Naive thymus-derived CD4-positive, alpha-beta T cell (primary cell): Measurements from ENCODE around the gene AFAP1. TPM values are rescaled to one million over a fixed set of nuclear protein-coding genes. Genes with fewer than 3 reads are reported as not detected.
A peak's percentile ranks its signal among the peaks of the same experiment; 100 is the strongest.

Source experiments
- ATAC-seq: fragments of 150-1000 bp; cut with Tn5 transposase; 2 replicates; pipeline ENCODE4 v1.10.0; 2021; ENCODE audit warnings: mild to moderate bottlenecking, moderate library complexity
- CTCF ChIA-PET: fragments of 350-600 bp; sonication (Branson Sonifier 250); formaldehyde crosslinking; loops from one replicate; lab custom pipeline; 2021; ENCODE audit warnings: antibody characterized with exemption; lab: Charles Lee
- POLR2A ChIA-PET: fragments of 350-600 bp; sonication (Branson Sonifier 250); formaldehyde crosslinking; loops from one replicate; lab custom pipeline; 2021; ENCODE audit warnings: antibody characterized with exemption, inconsistent platforms; lab: Charles Lee
- DNase-seq, 9 donors: peaks; one replicate each; pipeline versions ENCODE4 v3.0.0 to v3.0.0-alpha.2; 2020 to 2022; ENCODE audit warnings: mixed read lengths in 1 of 9
- H3K27ac ChIP-seq: one replicate; pipeline ENCODE4 v1.7.0; 2013; ENCODE audit warnings: mild to moderate bottlenecking, low read depth, low read length, moderate library complexity
- H3K27me3 ChIP-seq, 2 donors: one replicate each; pipeline ENCODE4 v1.7.0; 2013; ENCODE audit warnings: low read length in 2 of 2, mild to moderate bottlenecking in 2 of 2, moderate library complexity in 2 of 2; ENCODE audit not compliant: control insufficient read depth in 2 of 2, insufficient read depth in 2 of 2
- H3K36me3 ChIP-seq, 3 experiments: 1 replicate in 2 of 3; 2 replicates in 1 of 3; pipeline ENCODE4 v1.7.0; 2013; ENCODE audit warnings: low read length in 3 of 3, mild to moderate bottlenecking in 3 of 3, moderate library complexity in 1 of 3; ENCODE audit not compliant: insufficient read depth in 3 of 3, control insufficient read depth in 2 of 3
- H3K4me1 ChIP-seq, 2 donors: one replicate each; pipeline ENCODE4 v1.7.0; 2013; ENCODE audit warnings: low read length in 2 of 2, mild to moderate bottlenecking in 2 of 2, moderate library complexity in 1 of 2; ENCODE audit not compliant: control insufficient read depth in 2 of 2, insufficient read depth in 2 of 2
- H3K4me3 ChIP-seq: 2 replicates; pipeline ENCODE4 v1.7.0; 2013; ENCODE audit warnings: mild to moderate bottlenecking, low read length
- H3K9me3 ChIP-seq, 3 experiments: 1 replicate in 2 of 3; 2 replicates in 1 of 3; pipeline ENCODE4 v1.7.0; 2013; ENCODE audit warnings: low read length in 3 of 3; ENCODE audit not compliant: control insufficient read depth in 2 of 3
- H3K27ac Mint-ChIP-seq, 9 donors: one replicate each; pipeline ENCODE4 v1.8.0; 2020 to 2022; ENCODE audit warnings: mixed read lengths in 9 of 9, mild to moderate bottlenecking in 8 of 9, moderate library complexity in 5 of 9, inconsistent platforms in 2 of 9
- H3K27me3 Mint-ChIP-seq, 5 donors: one replicate each; pipeline ENCODE4 v1.8.0; 2021 to 2022; ENCODE audit warnings: mixed read lengths in 5 of 5, mild to moderate bottlenecking in 1 of 5
- H3K36me3 Mint-ChIP-seq, 5 donors: one replicate each; pipeline ENCODE4 v1.8.0; 2020 to 2022; ENCODE audit warnings: mixed read lengths in 5 of 5, mild to moderate bottlenecking in 3 of 5, inconsistent platforms in 1 of 5
- H3K4me1 Mint-ChIP-seq, 7 donors: one replicate each; pipeline ENCODE4 v1.8.0; 2020 to 2022; ENCODE audit warnings: mixed read lengths in 7 of 7, mild to moderate bottlenecking in 3 of 7, inconsistent platforms in 1 of 7
- H3K4me3 Mint-ChIP-seq, 10 donors: one replicate each; pipeline ENCODE4 v1.8.0; 2020 to 2022; ENCODE audit warnings: mild to moderate bottlenecking in 10 of 10, mixed read lengths in 10 of 10, moderate library complexity in 6 of 10, inconsistent platforms in 2 of 10
- H3K9me3 Mint-ChIP-seq, 11 donors: one replicate each; pipeline ENCODE4 v1.8.0; 2020 to 2022; ENCODE audit warnings: mixed read lengths in 11 of 11, mild to moderate bottlenecking in 4 of 11, inconsistent platforms in 1 of 11, moderate library complexity in 1 of 11
- intact Hi-C, 2 donors: fragments of 100-400 bp; cut with micrococcal nuclease; formaldehyde crosslinking; loops; one replicate each; pipeline ENCODE4 v1.15.1; 2023
- polyA plus RNA-seq, 2 donors: library from polyadenylated mRNA; unstranded; fragments of 300-500 nt; fragmentation: Illumina TruSeq; gene quantifications; one replicate each; pipeline ENCODE4 v1.2.3, GENCODE V29; 2021
- total RNA-seq, 6 experiments: library from RNA in 5 of 6; stranded (reverse) in 5 of 6; gene quantifications; 1 replicate in 5 of 6; 2 replicates in 1 of 6; pipeline ENCODE4 v1.2.3 and lab custom pipeline; 2021 to 2026

Gene AFAP1
- total and polyA plus RNA-seq, 7 experiments from 2014 or later = 2.2 to 27.2 (median 9.6) TPM

GRCh38 chr4:7750972-7751371 is 188.7 kb downstream of the AFAP1 start:
- no peak overlapping the region for H3K4me3 Mint-ChIP-seq
- no peak for ATAC-seq
- peaks cover 0 to 4% (median 0%) of the 10 kb centered on the region in 5 donors for H3K36me3 Mint-ChIP-seq
- no peak overlapping the region for H3K4me3 ChIP-seq
- H3K27me3 Mint-ChIP-seq = no peaks in the 10 kb centered on the region
- no peak overlapping the region for H3K27ac Mint-ChIP-seq
- H3K9me3 ChIP-seq = no peaks in the 10 kb centered on the region
- H3K36me3 ChIP-seq = no peaks in the 10 kb centered on the region
- H3K9me3 Mint-ChIP-seq = peaks cover 0 to 9% (median 0%) of the 10 kb centered on the region in 11 donors
- DNase-seq = no peak
- intact Hi-C loops = loop anchor here (10.0 kb wide), 2 partner anchors 104 to 694 kb away; partner anchors contain the start of genes ACOX3 (in 1 of the 2) and TRMT44 (in 1 of the 2)
- peaks cover 8 to 34% (median 25%) of the 10 kb centered on the region in 7 donors for H3K4me1 Mint-ChIP-seq
- POLR2A ChIA-PET = interaction anchor here (1.1 to 3.2 kb wide), 2 partner anchors 9 to 11 kb away, joined by 4 to 10 read pairs; no protein-coding TSS in a partner anchor
- H3K4me1 ChIP-seq = peaks cover 0 to 8% of the 10 kb centered on the region in 2 donors
- H3K27ac ChIP-seq = no peak overlapping the region
- CTCF ChIA-PET = interaction anchor here (1.5 kb wide), 1 partner anchor 11 kb away, joined by 5 read pairs; no protein-coding TSS in a partner anchor
- no peaks in the 10 kb centered on the region for H3K27me3 ChIP-seq

DNA sequence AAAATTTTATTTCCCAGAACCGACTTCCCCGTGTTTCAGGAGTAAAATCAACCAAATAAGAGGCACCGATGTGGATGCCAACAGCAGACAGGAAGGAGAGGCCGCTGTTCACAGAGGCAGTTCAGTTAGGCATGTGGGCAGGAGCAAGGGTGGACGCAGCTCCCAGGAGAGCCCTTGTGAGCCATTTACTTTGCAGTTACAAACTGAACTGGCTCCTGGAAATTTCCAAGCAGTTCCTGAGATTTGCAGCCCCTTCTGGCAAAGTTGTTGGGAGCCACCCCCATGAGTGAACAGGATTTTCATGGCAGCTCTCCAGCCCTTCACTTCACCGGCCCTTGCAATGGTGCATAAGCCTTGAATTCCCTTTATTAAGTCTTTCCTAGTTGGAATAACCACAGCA is 189.1 kb downstream of the AFAP1 start:
- Mint-ChIP-seq H3K27ac (peak overlapping the region in 5 of 9 donors; percentile 76 to 96 (median 90)), H3K27me3 (no peaks in the 10 kb centered on the region), H3K9me3 (peaks cover 0 to 9% (median 0%) of the 10 kb centered on the region in 11 donors), H3K4me1 (peaks cover 8 to 34% (median 25%) of the 10 kb centered on the region in 7 donors), H3K36me3 (peaks cover 0 to 4% (median 0%) of the 10 kb centered on the region in 5 donors), H3K4me3 (peak overlapping the region in 2 of 10 donors; percentile 56 to 71)
- intact Hi-C loops = loop anchor here (10.0 kb wide), 2 partner anchors 104 to 694 kb away; partner anchors contain the start of genes ACOX3 (in 1 of the 2) and TRMT44 (in 1 of the 2)
- Histone ChIP-seq H3K27ac (peak overlapping the region; percentile 57), H3K9me3 (no peaks in the 10 kb centered on the region), H3K36me3 (no peaks in the 10 kb centered on the region), H3K4me1 (peaks cover 0 to 8% of the 10 kb centered on the region in 2 donors), H3K4me3 (no peak overlapping the region), H3K27me3 (no peaks in the 10 kb centered on the region)
- CTCF ChIA-PET = interaction anchor here (1.5 kb wide), 1 partner anchor 11 kb away, joined by 5 read pairs; no protein-coding TSS in a partner anchor
- POLR2A ChIA-PET = interaction anchor here (1.1 to 3.2 kb wide), 2 partner anchors 9 to 11 kb away, joined by 4 to 10 read pairs; no protein-coding TSS in a partner anchor
- ATAC-seq = no peak
- DNase-seq = no peak

DNA sequence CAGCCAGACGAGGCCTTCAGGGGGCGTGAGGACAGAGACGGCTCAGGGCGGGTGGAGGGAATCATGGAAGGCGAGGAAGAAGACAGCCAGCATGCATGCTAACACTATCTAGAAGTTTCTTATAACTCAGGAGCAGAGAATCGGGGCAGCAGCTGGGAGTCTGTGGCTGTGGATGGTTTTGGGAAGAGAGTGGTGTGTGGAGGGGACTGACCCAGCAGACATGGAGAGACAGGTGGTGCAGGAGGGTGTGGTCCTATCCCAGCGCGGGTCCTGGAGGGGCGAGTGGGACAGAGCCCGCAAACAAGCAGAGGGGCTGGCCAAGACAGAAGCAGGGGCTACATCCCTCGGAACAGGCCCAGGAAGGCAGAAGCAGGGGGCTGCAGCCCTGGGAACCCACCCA is 192.1 kb downstream of the AFAP1 start:
- peaks cover 0 to 8% (median 0%) of the 10 kb centered on the region in 5 donors for H3K36me3 Mint-ChIP-seq
- H3K27ac Mint-ChIP-seq = peak overlapping the region in 1 of 9 donors; percentile 44
- Histone ChIP-seq H3K9me3 (no peaks in the 10 kb centered on the region), H3K27me3 (no peaks in the 10 kb centered on the region), H3K4me3 (no peak overlapping the region), H3K27ac (no peak overlapping the region), H3K36me3 (no peaks in the 10 kb centered on the region), H3K4me1 (peaks cover 0 to 8% of the 10 kb centered on the region in 2 donors)
- ChIA-PET POLR2A (no interaction called here), CTCF (interaction anchor here (1.4 kb wide), 1 partner anchor 55 kb away, joined by 7 read pairs; no protein-coding TSS in a partner anchor)
- H3K4me1 Mint-ChIP-seq = peaks cover 12 to 45% (median 37%) of the 10 kb centered on the region in 7 donors
- ATAC-seq (no peak), DNase-seq (no peak)
- no peak overlapping the region for H3K4me3 Mint-ChIP-seq
- H3K27me3 Mint-ChIP-seq = no peaks in the 10 kb centered on the region
- H3K9me3 Mint-ChIP-seq = peaks cover 0 to 5% (median 0%) of the 10 kb centered on the region in 11 donors
- intact Hi-C loops = no loop called here

GRCh38 chr4:7747062-7747385 is 192.6 kb downstream of the AFAP1 start:
- Mint-ChIP-seq H3K36me3 (peaks cover 0 to 8% (median 0%) of the 10 kb centered on the region in 5 donors), H3K4me1 (peaks cover 12 to 45% (median 37%) of the 10 kb centered on the region in 7 donors), H3K9me3 (peaks cover 0 to 4% (median 0%) of the 10 kb centered on the region in 11 donors), H3K4me3 (no peak overlapping the region), H3K27me3 (no peaks in the 10 kb centered on the region), H3K27ac (peak overlapping the region in 2 of 9 donors; percentile 29 to 44)
- ChIA-PET POLR2A (no interaction called here), CTCF (interaction anchor here (1.4 kb wide), 1 partner anchor 55 kb away, joined by 7 read pairs; no protein-coding TSS in a partner anchor)
- ATAC-seq (peak; percentile 63), DNase-seq (no peak)
- no peak overlapping the region for H3K4me3 ChIP-seq
- no peaks in the 10 kb centered on the region for H3K9me3 ChIP-seq
- peaks cover 0 to 8% of the 10 kb centered on the region in 2 donors for H3K4me1 ChIP-seq
- intact Hi-C loops = no loop called here
- no peaks in the 10 kb centered on the region for H3K27me3 ChIP-seq
- no peak overlapping the region for H3K27ac ChIP-seq
- H3K36me3 ChIP-seq = no peaks in the 10 kb centered on the region

- no peak overlapping the region for H3K27ac ChIP-seq
- ATAC-seq (no peak), DNase-seq (no peak)
- no peaks in the 10 kb centered on the region for H3K9me3 ChIP-seq
- no peaks in the 10 kb centered on the region for H3K27me3 ChIP-seq
- no peaks in the 10 kb centered on the region for H3K27me3 Mint-ChIP-seq
- H3K27ac Mint-ChIP-seq = peak overlapping the region in 1 of 9 donors; percentile 44
- H3K4me1 Mint-ChIP-seq = peaks cover 12 to 45% (median 37%) of the 10 kb centered on the region in 7 donors
- H3K36me3 ChIP-seq = no peaks in the 10 kb centered on the region
- H3K9me3 Mint-ChIP-seq = peaks cover 0 to 4% (median 0%) of the 10 kb centered on the region in 11 donors
- H3K4me3 ChIP-seq = no peak overlapping the region
- peaks cover 0 to 8% (median 0%) of the 10 kb centered on the region in 5 donors for H3K36me3 Mint-ChIP-seq
- intact Hi-C loops = no loop called here
- H3K4me3 Mint-ChIP-seq = no peak overlapping the region
- peaks cover 0 to 8% of the 10 kb centered on the region in 2 donors for H3K4me1 ChIP-seq
- ChIA-PET POLR2A (no interaction called here), CTCF (interaction anchor here (1.4 kb wide), 1 partner anchor 56 kb away, joined by 7 read pairs; no protein-coding TSS in a partner anchor)
Measured at GRCh38 chr4:7746351-7747061, 193.2 kb downstream of the AFAP1 start.

DNA sequence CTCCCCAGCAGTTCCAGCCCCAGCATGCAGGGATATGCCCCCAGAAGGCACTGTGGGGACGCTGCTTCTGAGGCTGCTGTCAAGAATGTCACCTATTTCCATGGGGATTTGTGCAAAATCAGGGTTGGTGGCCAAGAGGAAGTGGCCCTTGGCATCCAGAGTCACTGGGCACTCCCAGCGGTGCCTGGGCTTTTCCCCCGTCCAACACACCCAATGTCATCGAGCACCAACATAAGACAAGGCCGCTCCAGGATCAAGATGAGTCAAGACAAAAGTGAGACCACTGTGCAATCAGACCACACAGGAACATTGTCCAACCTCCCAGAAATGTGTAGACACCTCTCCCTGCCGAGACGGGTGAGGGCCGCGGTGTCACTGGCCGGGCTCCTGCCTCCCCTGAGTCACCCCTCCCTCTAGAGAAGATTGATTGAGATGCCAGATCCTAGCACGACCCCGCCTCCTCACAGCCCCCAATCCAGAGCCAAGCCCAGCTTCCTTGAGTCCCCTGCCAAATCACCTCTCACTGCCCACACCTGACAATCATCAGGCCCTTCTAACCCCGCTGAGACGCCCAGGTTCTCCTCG is 194.3 kb downstream of the AFAP1 start:
- peaks cover 0 to 8% of the 10 kb centered on the region in 2 donors for H3K4me1 ChIP-seq
- H3K27me3 Mint-ChIP-seq = no peaks in the 10 kb centered on the region

More for the DNA sequence above, 194.3 kb downstream of the AFAP1 start:
- no peaks in the 10 kb centered on the region for H3K9me3 ChIP-seq
- Mint-ChIP-seq H3K36me3 (peaks cover 0 to 5% (median 0%) of the 10 kb centered on the region in 5 donors), H3K27ac (peak overlapping the region in 1 of 9 donors; percentile 13), H3K4me3 (no peak overlapping the region), H3K9me3 (peaks cover 0 to 2% (median 0%) of the 10 kb centered on the region in 11 donors), H3K4me1 (peaks cover 12 to 39% (median 30%) of the 10 kb centered on the region in 7 donors)
- no peaks in the 10 kb centered on the region for H3K36me3 ChIP-seq
- POLR2A ChIA-PET = interaction anchor here (2.0 kb wide), 1 partner anchor 13 kb away, joined by 6 read pairs; no protein-coding TSS in a partner anchor
- intact Hi-C loops = no loop called here
- ATAC-seq = no peak
- CTCF ChIA-PET = no interaction called here
- no peaks in the 10 kb centered on the region for H3K27me3 ChIP-seq
- DNase-seq = no peak
- no peak overlapping the region for H3K4me3 ChIP-seq
- H3K27ac ChIP-seq = no peak overlapping the region
